ENCODE measurements around the gene ZNF438. TPM values are rescaled to one million over a fixed set of nuclear protein-coding genes. Genes with fewer than 3 reads are reported as not detected.
A peak's percentile ranks its signal among the peaks of the same experiment; 100 is the strongest.

The ZNF438 gene
- total and polyA plus RNA-seq, 10 of the 15 experiments (the other 5 are each of a cell fraction or from before 2014, with no cell fraction given): 0.93 to 5.2 (median 1.9) TPM

DNA sequence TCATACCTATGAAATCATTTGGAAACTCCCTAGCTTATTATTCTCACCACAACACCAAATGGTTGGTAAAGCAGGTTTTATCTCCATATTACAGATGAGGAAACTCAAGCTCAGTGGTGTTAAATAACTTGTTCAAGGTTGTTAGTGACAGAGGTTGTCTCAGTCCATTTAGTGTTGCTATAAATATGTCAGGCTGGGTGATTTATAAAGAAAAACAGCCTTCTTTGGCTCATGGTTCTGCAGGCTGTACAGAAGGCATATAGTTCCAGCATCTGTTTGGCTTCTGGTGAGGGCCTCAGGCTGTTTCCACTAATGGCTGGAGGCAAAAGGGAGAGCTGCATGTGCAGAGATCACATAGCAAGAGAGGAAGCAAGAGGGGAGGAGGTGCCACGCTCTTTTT lies 96.6 kb downstream of the ZNF438 start:
- ATAC-seq (peak; percentile 87), DNase-seq (ENCODE audit: low read depth, low spot score) (no peak), FAIRE-seq (no peak)
- BruUV-seq (replicated peaks): no TSS peak
- H3K27me3 ChIP-seq (replicated peaks in 1 of 2; ENCODE audit: control insufficient read depth in 2 of 2, insufficient read depth in 2 of 2, low read length in 1 of 2): no peaks in the 10 kb centered on the region
- no peak overlapping the region for H3K9ac ChIP-seq (ENCODE audit: control insufficient read depth, insufficient read depth, low read length)
- intact Hi-C loops (cut with micrococcal nuclease; ENCODE audit: unreplicated experiment) (no loop called here), in situ Hi-C loops (cut with MboI) (no loop called here)
- H3K9me3 ChIP-seq (replicated peaks; ENCODE audit: control insufficient read depth, insufficient read depth, low read length): no peaks in the 10 kb centered on the region; the same call in 1 of the 3 replicates
- H4K20me1 ChIP-seq (ENCODE audit: control insufficient read depth, insufficient read depth): no peaks in the 10 kb centered on the region
- ChIA-PET SMC1A (ENCODE audit: uncharacterized antibody, unreplicated experiment) (interaction anchor here (0.9 to 1.1 kb wide), 2 partner anchors 64 to 381 kb away, joined by 3 to 4 read pairs; no protein-coding TSS in a partner anchor), CTCF (interaction anchor here (1.2 kb wide), 1 partner anchor 149 kb away, joined by 3 read pairs; no protein-coding TSS in a partner anchor), POLR2A (interaction anchor here (1.7 kb wide), 1 partner anchor 97 kb away, joined by 4 read pairs; the partner anchor contains the start of gene ZNF438), RAD21 (ENCODE audit: unreplicated experiment) (no interaction called here)
- no peak overlapping the region for H3K27ac ChIP-seq (ENCODE audit: control insufficient read depth, insufficient read depth)
- H3K36me3 ChIP-seq (ENCODE audit: control insufficient read depth in 2 of 2, insufficient read depth in 2 of 2, low read length in 1 of 2): no peaks in the 10 kb centered on the region
- no peak overlapping the region for H2AFZ ChIP-seq (ENCODE audit: control insufficient read depth, low read depth, low read length)
- no peak overlapping the region for H3K4me2 ChIP-seq (ENCODE audit: control insufficient read depth, insufficient read depth)
- no peak overlapping the region for H3K4me3 ChIP-seq
- H3K4me1 ChIP-seq (ENCODE audit: control insufficient read depth, insufficient read depth, low read length): no peaks in the 10 kb centered on the region
- WGBS (ENCODE audit: insufficient coverage, insufficient replicate concordance, low lambda C conversion rate, missing lambda C conversion rate): 21% methylated on average over 1 of the region's 1 CpG
- no peaks in the 10 kb centered on the region for H3K79me2 ChIP-seq (ENCODE audit: control insufficient read depth, insufficient read depth, low read length)
- TF ChIP-seq BCL11A (IDR thresholded peaks at IDR 0.05; ENCODE audit: low read depth, low read length) (0 out of 2 replicates have a peak, but pooled peaks have one; percentile 10), RUNX3 (IDR thresholded peaks at IDR 0.05; ENCODE audit: low read length) (0 out of 2 replicates have a peak, but pooled peaks have one; percentile 16), FOXK2 (IDR thresholded peaks at IDR 0.05) (no peak), SUZ12 (IDR thresholded peaks at IDR 0.05; ENCODE audit: unreplicated experiment) (no peak), JUNB (IDR thresholded peaks at IDR 0.05) (no peak), MYC (IDR thresholded peaks at IDR 0.05; ENCODE audit: insufficient read depth, insufficient read length, insufficient replicate concordance, low read length, severe bottlenecking) (no peak), KDM1A (IDR thresholded peaks at IDR 0.05; ENCODE audit: borderline replicate concordance) (no peak), ZNF207 (IDR thresholded peaks at IDR 0.05; ENCODE audit: borderline replicate concordance) (no peak), ZBED1 (IDR thresholded peaks at IDR 0.05; ENCODE audit: borderline replicate concordance) (no peak), CBFB (IDR thresholded peaks at IDR 0.05; ENCODE audit: low read depth) (no peak)
- TF ChIP-seq, protein P1, sequence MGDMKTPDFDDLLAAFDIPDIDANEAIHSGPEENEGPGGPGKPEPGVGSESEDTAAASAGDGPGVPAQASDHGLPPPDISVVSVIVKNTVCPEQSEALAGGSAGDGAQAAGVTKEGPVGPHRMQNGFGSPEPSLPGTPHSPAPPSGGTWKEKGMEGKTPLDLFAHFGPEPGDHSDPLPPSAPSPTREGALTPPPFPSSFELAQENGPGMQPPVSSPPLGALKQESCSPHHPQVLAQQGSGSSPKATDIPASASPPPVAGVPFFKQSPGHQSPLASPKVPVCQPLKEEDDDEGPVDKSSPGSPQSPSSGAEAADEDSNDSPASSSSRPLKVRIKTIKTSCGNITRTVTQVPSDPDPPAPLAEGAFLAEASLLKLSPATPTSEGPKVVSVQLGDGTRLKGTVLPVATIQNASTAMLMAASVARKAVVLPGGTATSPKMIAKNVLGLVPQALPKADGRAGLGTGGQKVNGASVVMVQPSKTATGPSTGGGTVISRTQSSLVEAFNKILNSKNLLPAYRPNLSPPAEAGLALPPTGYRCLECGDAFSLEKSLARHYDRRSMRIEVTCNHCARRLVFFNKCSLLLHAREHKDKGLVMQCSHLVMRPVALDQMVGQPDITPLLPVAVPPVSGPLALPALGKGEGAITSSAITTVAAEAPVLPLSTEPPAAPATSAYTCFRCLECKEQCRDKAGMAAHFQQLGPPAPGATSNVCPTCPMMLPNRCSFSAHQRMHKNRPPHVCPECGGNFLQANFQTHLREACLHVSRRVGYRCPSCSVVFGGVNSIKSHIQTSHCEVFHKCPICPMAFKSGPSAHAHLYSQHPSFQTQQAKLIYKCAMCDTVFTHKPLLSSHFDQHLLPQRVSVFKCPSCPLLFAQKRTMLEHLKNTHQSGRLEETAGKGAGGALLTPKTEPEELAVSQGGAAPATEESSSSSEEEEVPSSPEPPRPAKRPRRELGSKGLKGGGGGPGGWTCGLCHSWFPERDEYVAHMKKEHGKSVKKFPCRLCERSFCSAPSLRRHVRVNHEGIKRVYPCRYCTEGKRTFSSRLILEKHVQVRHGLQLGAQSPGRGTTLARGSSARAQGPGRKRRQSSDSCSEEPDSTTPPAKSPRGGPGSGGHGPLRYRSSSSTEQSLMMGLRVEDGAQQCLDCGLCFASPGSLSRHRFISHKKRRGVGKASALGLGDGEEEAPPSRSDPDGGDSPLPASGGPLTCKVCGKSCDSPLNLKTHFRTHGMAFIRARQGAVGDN (IDR thresholded peaks at IDR 0.05): no peak
